HepG2 (cell line): Measurements from ENCODE around the gene ACER2. TPM values are rescaled to one million over a fixed set of nuclear protein-coding genes. Genes with fewer than 3 reads are reported as not detected.
A peak's percentile ranks its signal among the peaks of the same experiment; 100 is the strongest.

Experiments used
- ADNP ChIP-seq: sonication (generic); formaldehyde crosslinking; IDR thresholded peaks from 2 replicates; pipeline ENCODE4 v1.4.0; 2020; ENCODE audit warnings: missing genetic modification reagents
- BCL3 ChIP-seq: sonication (generic); formaldehyde crosslinking; IDR thresholded peaks from 2 replicates; pipeline ENCODE4 v1.5.1; 2020; ENCODE audit warnings: mild to moderate bottlenecking, missing genetic modification reagents, moderate library complexity
- CHD4 ChIP-seq: fragments of 200-600 bp; sonication (generic); IDR thresholded peaks from 2 replicates; pipeline ENCODE4 v1.7.0; 2017; ENCODE audit warnings: mild to moderate bottlenecking, low read length, borderline replicate concordance
- HNF1A ChIP-seq, 2 experiments: sonication (generic) in 1 of 2; formaldehyde crosslinking in 1 of 2; IDR thresholded peaks; 2 replicates each; pipeline versions ENCODE4 v1.4.0 to v1.6.1; 2016 to 2020; ENCODE audit warnings: borderline replicate concordance in 1 of 2, low read depth in 1 of 2, mild to moderate bottlenecking in 1 of 2, missing genetic modification reagents in 1 of 2
- KDM3A ChIP-seq: IDR thresholded peaks from 2 replicates; pipeline ENCODE4 v1.6.1; 2018; ENCODE audit warnings: low read depth, missing compliant biosample characterization
- MIER2 ChIP-seq: IDR thresholded peaks from 2 replicates; pipeline ENCODE4 v1.6.1; 2016; ENCODE audit warnings: missing biosample characterization, missing genetic modification reagents
- POLR2G ChIP-seq: fragments of 200-400 bp; formaldehyde crosslinking; IDR thresholded peaks from 2 replicates; pipeline ENCODE4 v1.6.1; 2018; ENCODE audit warnings: mild to moderate bottlenecking, low read depth, low read length, moderate library complexity
- SOX13 ChIP-seq, 3 experiments: fragments of 450-650 bp in 1 of 3; sonication (generic) in 1 of 3; formaldehyde crosslinking in 1 of 3; IDR thresholded peaks in 2 of 3; conservative IDR thresholded peaks in 1 of 3; 2 replicates each; pipeline versions ENCODE4 v1.5.0 to v1.6.1; 2016 to 2020; ENCODE audit warnings: antibody characterized with exemption in 1 of 3, mild to moderate bottlenecking in 1 of 3, missing compliant biosample characterization in 1 of 3, missing genetic modification reagents in 1 of 3, moderate library complexity in 1 of 3
- SP2 ChIP-seq: sonication (generic); formaldehyde crosslinking; IDR thresholded peaks from 2 replicates; pipeline ENCODE4 v1.5.1; 2020; ENCODE audit warnings: mild to moderate bottlenecking, missing genetic modification reagents
- U2AF1 ChIP-seq: fragments of 200-400 bp; formaldehyde crosslinking; optimal IDR thresholded peaks from 2 replicates; pipeline ENCODE3; 2017; ENCODE audit warnings: mild to moderate bottlenecking, low read depth, low read length
- ZBTB4 ChIP-seq: sonication (generic); formaldehyde crosslinking; IDR thresholded peaks from 2 replicates; pipeline ENCODE4 v1.4.0; 2020; ENCODE audit warnings: missing genetic modification reagents, mild to moderate bottlenecking, borderline replicate concordance
- ZNF678 ChIP-seq: sonication (generic); formaldehyde crosslinking; IDR thresholded peaks from 2 replicates; pipeline ENCODE4 v1.4.0; 2020; ENCODE audit warnings: mild to moderate bottlenecking, missing genetic modification reagents
- ZNF749 ChIP-seq: sonication (generic); formaldehyde crosslinking; IDR thresholded peaks from 2 replicates; pipeline ENCODE4 v1.8.0; 2022; ENCODE audit warnings: mild to moderate bottlenecking, missing genetic modification reagents, moderate library complexity, borderline replicate concordance
- ZNF768 ChIP-seq: sonication (generic); formaldehyde crosslinking; IDR thresholded peaks from 2 replicates; pipeline ENCODE4 v1.4.0; 2020; ENCODE audit warnings: missing genetic modification reagents
- ZNF800 ChIP-seq: sonication (generic); formaldehyde crosslinking; IDR thresholded peaks from 2 replicates; pipeline ENCODE4 v1.4.0; 2020; ENCODE audit warnings: missing genetic modification reagents
- ZNF83 ChIP-seq: sonication (generic); formaldehyde crosslinking; IDR thresholded peaks from 2 replicates; pipeline ENCODE4 v1.4.0; 2020; ENCODE audit warnings: missing genetic modification reagents, mild to moderate bottlenecking, borderline replicate concordance
- polyA plus RNA-seq, 8 experiments: library from polyadenylated mRNA; depleted of rRNA in 3 of 8; stranded (reverse) in 7 of 8; unstranded in 1 of 8; fragments of >200 nt; fragmentation: Illumina TruSeq in 4 of 8; extraction: Trizol in 4 of 8; gene quantifications; 2 replicates each; pipeline versions ENCODE4 v1.2.1 to v1.2.3, GENCODE V29; 2011 to 2016; ENCODE audit warnings: low read depth in 4 of 8, missing spikeins in 1 of 8, mixed read lengths in 1 of 8; ENCODE audit not compliant: insufficient read depth in 1 of 8
- total RNA-seq, 5 experiments: library from RNA; depleted of rRNA; stranded (reverse); fragments of >200 nt; fragmentation: Illumina TruSeq; extraction: Trizol; gene quantifications; 2 replicates each; pipeline ENCODE4 v1.2.3, GENCODE V29; 2016; ENCODE audit warnings: low read depth in 1 of 5

Gene ACER2
- total and polyA plus RNA-seq, 2 of the 13 experiments (the other 11 are each of a cell fraction or from before 2014, with no cell fraction given): 1.9 to 3.4 TPM

GRCh38 chr9:19408693-19409400, at the start of gene ACER2 (continued):
- TF ChIP-seq ZBTB4: no peak
- no peak for TF ChIP-seq CHD4
- 0 out of 2 replicates have a peak, but pooled peaks have one; percentile 10 for TF ChIP-seq ZNF749
- TF ChIP-seq SOX13 (IDR thresholded peaks at IDR 0.05): no peak
- no peak for TF ChIP-seq SOX13 (CRISPR knock-in tag; conservative IDR thresholded peaks at IDR 0.05 in 1 of 2, IDR thresholded peaks at IDR 0.05 in 1 of 2)
- 0 out of 2 replicates have a peak, but pooled peaks have one; percentile 23 for TF ChIP-seq SP2
- TF ChIP-seq ZNF83: no peak
- TF ChIP-seq ZNF678: no peak; the same call in 1 of the 2 replicates
- TF ChIP-seq U2AF1: no peak
- TF ChIP-seq KDM3A (CRISPR knock-in tag): peak; percentile 51; the same call in 1 of the 2 replicates
- peak; percentile 94 for TF ChIP-seq ZNF800 (CRISPR knock-in tag)
- TF ChIP-seq POLR2G: peak; percentile 81
- no peak for TF ChIP-seq HNF1A (IDR thresholded peaks at IDR 0.05; ENCODE audit: low read depth)
- no peak; the same call in 1 of the 2 replicates for TF ChIP-seq HNF1A (CRISPR knock-in tag; IDR thresholded peaks at IDR 0.05; ENCODE audit: borderline replicate concordance)
- TF ChIP-seq MIER2 (CRISPR knock-in tag): no peak
- peak; percentile 64; the same call in 1 of the 2 replicates for TF ChIP-seq ZNF768 (CRISPR knock-in tag)
- no peak for TF ChIP-seq ADNP (CRISPR knock-in tag)
- no peak for TF ChIP-seq BCL3
